Measurements from ENCODE around the gene DNAJC5G. TPM values are rescaled to one million over a fixed set of nuclear protein-coding genes. Genes with fewer than 3 reads are reported as not detected.
A peak's percentile ranks its signal among the peaks of the same experiment; 100 is the strongest.

Gene DNAJC5G
- total and polyA plus RNA-seq, 2 of the 13 experiments (the other 11 are each of a cell fraction or from before 2014, with no cell fraction given) = 0.05 TPM; not detected in 1

GRCh38 chr2:27303093-27304025, 28.1 kb downstream of the DNAJC5G start (continued):
- TF ChIP-seq ZNF432 (CRISPR knock-in tag; IDR thresholded peaks at IDR 0.05; ENCODE audit: borderline replicate concordance) (no peak), SOX6 (IDR thresholded peaks at IDR 0.05) (no peak), SOX6 (CRISPR knock-in tag; IDR thresholded peaks at IDR 0.05) (peak; percentile 56), ZNF362 (CRISPR knock-in tag; IDR thresholded peaks at IDR 0.05; ENCODE audit: borderline replicate concordance) (peak; percentile 99), PAX8 (CRISPR knock-in tag; IDR thresholded peaks at IDR 0.05; ENCODE audit: borderline replicate concordance) (no peak), YEATS2 (CRISPR knock-in tag; IDR thresholded peaks at IDR 0.05; ENCODE audit: borderline replicate concordance) (peak; percentile 32; the same call in 1 of the 2 replicates), ZNF143 (CRISPR knock-in tag; IDR thresholded peaks at IDR 0.05) (no peak), ZSCAN21 (CRISPR knock-in tag; IDR thresholded peaks at IDR 0.05; ENCODE audit: borderline replicate concordance) (no peak), MIER3 (CRISPR knock-in tag; IDR thresholded peaks at IDR 0.05; ENCODE audit: borderline replicate concordance) (peak; percentile 61), ZNF567 (CRISPR knock-in tag; IDR thresholded peaks at IDR 0.05; ENCODE audit: borderline replicate concordance) (no peak), RFXAP (CRISPR knock-in tag; IDR thresholded peaks at IDR 0.05; ENCODE audit: borderline replicate concordance) (no peak), HES4 (CRISPR knock-in tag; IDR thresholded peaks at IDR 0.05; ENCODE audit: borderline replicate concordance) (no peak), ZNF574 (CRISPR knock-in tag; IDR thresholded peaks at IDR 0.05) (peak; percentile 58), SMYD3 (CRISPR knock-in tag; IDR thresholded peaks at IDR 0.05) (0 out of 2 replicates have a peak, but pooled peaks have one; percentile 50)
- TF ChIP-seq, protein P1, sequence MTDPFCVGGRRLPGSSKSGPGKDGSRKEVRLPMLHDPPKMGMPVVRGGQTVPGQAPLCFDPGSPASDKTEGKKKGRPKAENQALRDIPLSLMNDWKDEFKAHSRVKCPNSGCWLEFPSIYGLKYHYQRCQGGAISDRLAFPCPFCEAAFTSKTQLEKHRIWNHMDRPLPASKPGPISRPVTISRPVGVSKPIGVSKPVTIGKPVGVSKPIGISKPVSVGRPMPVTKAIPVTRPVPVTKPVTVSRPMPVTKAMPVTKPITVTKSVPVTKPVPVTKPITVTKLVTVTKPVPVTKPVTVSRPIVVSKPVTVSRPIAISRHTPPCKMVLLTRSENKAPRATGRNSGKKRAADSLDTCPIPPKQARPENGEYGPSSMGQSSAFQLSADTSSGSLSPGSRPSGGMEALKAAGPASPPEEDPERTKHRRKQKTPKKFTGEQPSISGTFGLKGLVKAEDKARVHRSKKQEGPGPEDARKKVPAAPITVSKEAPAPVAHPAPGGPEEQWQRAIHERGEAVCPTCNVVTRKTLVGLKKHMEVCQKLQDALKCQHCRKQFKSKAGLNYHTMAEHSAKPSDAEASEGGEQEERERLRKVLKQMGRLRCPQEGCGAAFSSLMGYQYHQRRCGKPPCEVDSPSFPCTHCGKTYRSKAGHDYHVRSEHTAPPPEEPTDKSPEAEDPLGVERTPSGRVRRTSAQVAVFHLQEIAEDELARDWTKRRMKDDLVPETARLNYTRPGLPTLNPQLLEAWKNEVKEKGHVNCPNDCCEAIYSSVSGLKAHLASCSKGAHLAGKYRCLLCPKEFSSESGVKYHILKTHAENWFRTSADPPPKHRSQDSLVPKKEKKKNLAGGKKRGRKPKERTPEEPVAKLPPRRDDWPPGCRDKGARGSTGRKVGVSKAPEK (CRISPR knock-in tag; IDR thresholded peaks at IDR 0.05; ENCODE audit: borderline replicate concordance) = no peak
- TF ChIP-seq, protein P2, sequence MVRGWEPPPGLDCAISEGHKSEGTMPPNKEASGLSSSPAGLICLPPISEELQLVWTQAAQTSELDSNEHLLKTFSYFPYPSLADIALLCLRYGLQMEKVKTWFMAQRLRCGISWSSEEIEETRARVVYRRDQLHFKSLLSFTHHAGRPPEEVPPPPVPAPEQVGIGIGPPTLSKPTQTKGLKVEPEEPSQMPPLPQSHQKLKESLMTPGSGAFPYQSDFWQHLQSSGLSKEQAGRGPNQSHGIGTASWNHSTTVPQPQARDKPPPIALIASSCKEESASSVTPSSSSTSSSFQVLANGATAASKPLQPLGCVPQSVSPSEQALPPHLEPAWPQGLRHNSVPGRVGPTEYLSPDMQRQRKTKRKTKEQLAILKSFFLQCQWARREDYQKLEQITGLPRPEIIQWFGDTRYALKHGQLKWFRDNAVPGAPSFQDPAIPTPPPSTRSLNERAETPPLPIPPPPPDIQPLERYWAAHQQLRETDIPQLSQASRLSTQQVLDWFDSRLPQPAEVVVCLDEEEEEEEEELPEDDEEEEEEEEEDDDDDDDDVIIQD (CRISPR knock-in tag; IDR thresholded peaks at IDR 0.05; ENCODE audit: low read depth) = peak; percentile 36; the same call in 1 of the 2 replicates
- TF ChIP-seq, protein P3, sequence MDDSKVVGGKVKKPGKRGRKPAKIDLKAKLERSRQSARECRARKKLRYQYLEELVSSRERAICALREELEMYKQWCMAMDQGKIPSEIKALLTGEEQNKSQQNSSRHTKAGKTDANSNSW (CRISPR knock-in tag; IDR thresholded peaks at IDR 0.05; ENCODE audit: borderline replicate concordance) = no peak
